GM12878 (cell line): ENCODE data around the gene TRIM56. TPM values are rescaled to one million over a fixed set of nuclear protein-coding genes. Genes with fewer than 3 reads are reported as not detected.

Source experiments
- ATAC-seq: fragments of 200-7000 bp; cut with Tn5 transposase; 3 replicates; pipeline ENCODE4 v1.9.1; 2020; ENCODE audit warnings: mild to moderate bottlenecking, moderate library complexity
- BruUV-seq: library from RNA; stranded (reverse); fragments of 400-500 nt; replicated peaks from 2 replicates; lab custom pipeline; 2021; lab: Mats Ljungman, UMichigan
- CTCF ChIA-PET: fragments of 300-600 bp; sonication (Branson Sonifier 250); formaldehyde crosslinking; extraction: SDS; loops from one replicate; lab custom pipeline; 2021; ENCODE audit warnings: inconsistent platforms; lab: Yijun Ruan, JAX
- POLR2A ChIA-PET: fragments of 350-600 bp; formaldehyde crosslinking; extraction: SDS; loops from one replicate; lab custom pipeline; 2021; ENCODE audit warnings: inconsistent platforms; lab: Charles Lee
- RAD21 ChIA-PET: fragments of 300-600 bp; sonication (Branson Sonifier 250); formaldehyde crosslinking; loops from one replicate; lab custom pipeline; 2023; ENCODE audit warnings: antibody characterized with exemption; ENCODE audit not compliant: unreplicated experiment; lab: Charles Lee
- SMC1A ChIA-PET: fragments of 300-600 bp; sonication (Branson Sonifier 250); formaldehyde crosslinking; loops from one replicate; lab custom pipeline; 2023; ENCODE audit not compliant: unreplicated experiment, uncharacterized antibody; lab: Charles Lee
- DNase-seq: peaks from one replicate; pipeline ENCODE4 v3.0.0-alpha.2; 2011; ENCODE audit warnings: low read depth, low spot score
- FAIRE-seq: peaks from 3 replicates; lab custom pipeline; 2011; peaks lifted over from hg19 to GRCh38; lab: Jason Lieb, UNC
- H2AFZ ChIP-seq: 2 replicates; pipeline ENCODE4 v1.6.0; 2011; ENCODE audit warnings: low read depth, low read length, control low read depth; ENCODE audit not compliant: control insufficient read depth
- H3K27ac ChIP-seq: 2 replicates; pipeline ENCODE4 v1.5.1; 2011; ENCODE audit warnings: control low read depth; ENCODE audit not compliant: control insufficient read depth, insufficient read depth
- H3K27me3 ChIP-seq, 2 experiments: replicated peaks in 1 of 2; 2 replicates each; pipeline versions ENCODE4 v1.6.0 to v1.6.1; 2011; ENCODE audit warnings: low read length in 1 of 2; ENCODE audit not compliant: control insufficient read depth in 2 of 2, insufficient read depth in 2 of 2
- H3K36me3 ChIP-seq, 2 experiments: 2 replicates each; pipeline ENCODE4 v1.5.1; 2011; ENCODE audit warnings: low read length in 1 of 2; ENCODE audit not compliant: control insufficient read depth in 2 of 2, insufficient read depth in 2 of 2
- H3K4me1 ChIP-seq: 2 replicates; pipeline ENCODE4 v1.6.1; 2011; ENCODE audit warnings: mild to moderate bottlenecking, low read length, moderate library complexity, mixed read lengths; ENCODE audit not compliant: control insufficient read depth, insufficient read depth
- H3K4me2 ChIP-seq: 2 replicates; pipeline ENCODE4 v1.6.0; 2011; ENCODE audit warnings: control low read depth; ENCODE audit not compliant: control insufficient read depth, insufficient read depth
- H3K4me3 ChIP-seq: fragments of 200-600 bp; sonication (generic); 2 replicates; pipeline ENCODE4 v1.5.1; 2016
- H3K79me2 ChIP-seq: 2 replicates; pipeline ENCODE4 v1.6.0; 2011; ENCODE audit warnings: low read length; ENCODE audit not compliant: control insufficient read depth, insufficient read depth
- H3K9ac ChIP-seq: 2 replicates; pipeline ENCODE4 v1.8.0; 2011; ENCODE audit warnings: low read length, control low read depth, mixed read lengths; ENCODE audit not compliant: control insufficient read depth, insufficient read depth
- H3K9me3 ChIP-seq: replicated peaks from 3 replicates; pipeline ENCODE4 v1.5.1; 2011; ENCODE audit warnings: mild to moderate bottlenecking, low read length; ENCODE audit not compliant: control insufficient read depth, insufficient read depth
- H4K20me1 ChIP-seq: 2 replicates; pipeline ENCODE4 v1.6.0; 2011; ENCODE audit not compliant: control insufficient read depth, insufficient read depth
- CHD4 ChIP-seq: fragments of 200-600 bp; sonication (generic); IDR thresholded peaks from 2 replicates; pipeline ENCODE4 v1.6.1; 2016; ENCODE audit warnings: mild to moderate bottlenecking
- E4F1 ChIP-seq: fragments of 450-650 bp; IDR thresholded peaks from 2 replicates; pipeline ENCODE4 v1.6.1; 2018; ENCODE audit warnings: borderline replicate concordance, mild to moderate bottlenecking; ENCODE audit not compliant: partially characterized antibody
- ESRRA ChIP-seq: IDR thresholded peaks from 2 replicates; pipeline ENCODE4 v1.6.1; 2012; ENCODE audit warnings: mild to moderate bottlenecking, low read length, improper control_type of control experiment
- IKZF2 ChIP-seq, 2 experiments: fragments of 450-650 bp; IDR thresholded peaks; 2 replicates each; pipeline ENCODE4 v1.6.1; 2017; ENCODE audit warnings: mild to moderate bottlenecking in 2 of 2, moderate library complexity in 2 of 2
- RELB ChIP-seq: fragments of 450-650 bp; IDR thresholded peaks from 2 replicates; pipeline ENCODE4 v1.6.1; 2017; ENCODE audit warnings: low read depth, mild to moderate bottlenecking, moderate library complexity
- RUNX3 ChIP-seq: IDR thresholded peaks from 2 replicates; pipeline ENCODE4 v1.6.1; 2012; ENCODE audit warnings: low read length, inconsistent platforms
- SMAD1 ChIP-seq: fragments of 450-650 bp; IDR thresholded peaks from 2 replicates; pipeline ENCODE4 v1.6.1; 2018; ENCODE audit warnings: mild to moderate bottlenecking, low read depth; ENCODE audit not compliant: partially characterized antibody
- ZBTB11 ChIP-seq: fragments of 450-650 bp; formaldehyde crosslinking; IDR thresholded peaks from 2 replicates; pipeline ENCODE4 v1.5.0; 2022; ENCODE audit warnings: mild to moderate bottlenecking, missing genetic modification characterization
- ZBTB40 ChIP-seq: fragments of 450-650 bp; IDR thresholded peaks from 2 replicates; pipeline ENCODE4 v1.6.1; 2016; ENCODE audit warnings: mild to moderate bottlenecking, moderate library complexity, borderline replicate concordance
- WGBS: methylation state at CpG from one replicate; pipeline ENCODE4 v1.1.6; 2016; ENCODE audit warnings: low lambda C conversion rate; ENCODE audit not compliant: insufficient replicate concordance, insufficient coverage; ENCODE audit errors: missing lambda C conversion rate; 5-methylcytosine and 5-hydroxymethylcytosine counted together
- in situ Hi-C: fragments of 300-500 bp; cut with MboI; formaldehyde crosslinking; loops from 9 replicates; pipeline ENCODE4 v1.14.3; 2018; ENCODE audit warnings: mixed read lengths
- intact Hi-C: fragments of 100-400 bp; cut with micrococcal nuclease; formaldehyde crosslinking; loops from one replicate; pipeline ENCODE4 v1.14.2; 2022; ENCODE audit not compliant: unreplicated experiment
- polyA plus RNA-seq, 11 experiments: library from polyadenylated mRNA; depleted of rRNA in 4 of 11; unstranded in 6 of 11; stranded (reverse) in 5 of 11; fragments of >200 nt; fragmentation: Nextera tagmentation in 4 of 11; fragmentation: Illumina TruSeq in 1 of 11; extraction: Ambion mirVana in 4 of 11; extraction: Trizol in 1 of 11; gene quantifications; 1 replicate in 1 of 11; 2 replicates in 10 of 11; pipeline versions ENCODE4 v1.2.1 to v1.2.3, GENCODE V29; 2011 to 2016; ENCODE audit warnings: inconsistent platforms in 2 of 11, missing spikeins in 2 of 11, low read depth in 1 of 11
- total RNA-seq, 4 experiments: library from RNA; depleted of rRNA in 3 of 4; stranded (reverse); fragments of >200 nt in 3 of 4; fragmentation: Illumina TruSeq in 1 of 4; extraction: Trizol in 1 of 4; gene quantifications; 2 replicates each; pipeline versions ENCODE4 v1.2.1 to v1.2.3, GENCODE V29; 2013 to 2021

TRIM56 gene
- total and polyA plus RNA-seq, 10 of the 15 experiments (the other 5 are each of a cell fraction or from before 2014, with no cell fraction given): 3.2 to 37.5 (median 11.8) TPM

- ATAC-seq: no peak
- Histone ChIP-seq H3K36me3 (no peaks in the 10 kb centered on the region), H3K9me3 (no peaks in the 10 kb centered on the region; the same call in 2 of the 3 replicates), H3K27ac (no peak overlapping the region), H3K9ac (no peak overlapping the region), H3K4me3 (no peak overlapping the region), H3K4me1 (no peaks in the 10 kb centered on the region), H2AFZ (no peak overlapping the region), H3K79me2 (no peaks in the 10 kb centered on the region), H4K20me1 (no peaks in the 10 kb centered on the region), H3K27me3 (no peaks in the 10 kb centered on the region), H3K4me2 (no peak overlapping the region)
- no peak for DNase-seq
- no peak for FAIRE-seq
- TF ChIP-seq RELB (no peak), ESRRA (no peak), IKZF2 (IDR thresholded peaks at IDR 0.05) (no peak), ZBTB40 (no peak), E4F1 (no peak), RUNX3 (no peak), SMAD1 (no peak), CHD4 (no peak), ZBTB11 (CRISPR knock-in tag) (no peak)
- intact Hi-C loops: no loop called here
- 33% methylated on average over 4 of the region's 4 CpGs for WGBS
- ChIA-PET POLR2A (no interaction called here), RAD21 (no interaction called here), SMC1A (no interaction called here), CTCF (no interaction called here)
- BruUV-seq: no TSS peak
- in situ Hi-C loops: no loop called here
Observed at GRCh38 chr7:101035941-101036340, 49.3 kb upstream of the TRIM56 start.
